ENCODE data around the gene LRP6.

Gene LRP6

GRCh38 chr12:12294215-12295005 lies 27.6 kb upstream of the LRP6 start:
- no peak overlapping the region for H3K4me3 ChIP-seq (ENCODE audit: low read length)
- no peaks in the 10 kb centered on the region for H4K20me1 ChIP-seq (ENCODE audit: control insufficient read depth, insufficient read depth, low read depth, low read length)
- H3K36me3 ChIP-seq (ENCODE audit: control insufficient read depth, low read length), result no peaks in the 10 kb centered on the region
- H3K9me3 ChIP-seq (ENCODE audit: control insufficient read depth, insufficient read depth, low read length), result no peaks in the 10 kb centered on the region
- no peaks in the 10 kb centered on the region for H3F3A ChIP-seq (ENCODE audit: control insufficient read depth, insufficient read depth)
- no peaks in the 10 kb centered on the region for H3K4me1 ChIP-seq (ENCODE audit: control insufficient read depth, low read length)
- H3K27ac ChIP-seq (ENCODE audit: low read depth, low read length), result no peak overlapping the region
- H3K4me2 ChIP-seq (ENCODE audit: low read length), result no peak overlapping the region
- TF ChIP-seq EZH2phosphoT487 (IDR thresholded peaks at IDR 0.05; ENCODE audit: borderline replicate concordance, low read length), result no peak
- TF ChIP-seq CTCF (IDR thresholded peaks at IDR 0.05; ENCODE audit: low read depth, low read length, poor library complexity, severe bottlenecking), result no peak
- no peaks in the 10 kb centered on the region for H3K27me3 ChIP-seq (ENCODE audit: control insufficient read depth, low read length)
- H3K9me2 ChIP-seq (replicated peaks; ENCODE audit: control insufficient read depth, low read length), result no peaks in the 10 kb centered on the region
- no peaks in the 10 kb centered on the region for H3K79me2 ChIP-seq (ENCODE audit: control insufficient read depth, low read length)

- H3K9me2 ChIP-seq (replicated peaks; ENCODE audit: control insufficient read depth, low read length), result no peaks in the 10 kb centered on the region
- H3F3A ChIP-seq (ENCODE audit: control insufficient read depth, insufficient read depth), result no peaks in the 10 kb centered on the region
- H3K4me3 ChIP-seq (ENCODE audit: low read length), result no peak overlapping the region
- TF ChIP-seq CTCF (IDR thresholded peaks at IDR 0.05; ENCODE audit: low read depth, low read length, poor library complexity, severe bottlenecking) (no peak), EZH2phosphoT487 (IDR thresholded peaks at IDR 0.05; ENCODE audit: borderline replicate concordance, low read length) (no peak)
- H3K36me3 ChIP-seq (ENCODE audit: control insufficient read depth, low read length), result no peaks in the 10 kb centered on the region
- no peaks in the 10 kb centered on the region for H4K20me1 ChIP-seq (ENCODE audit: control insufficient read depth, insufficient read depth, low read depth, low read length)
- no peak overlapping the region for H3K27ac ChIP-seq (ENCODE audit: low read depth, low read length)
- no peaks in the 10 kb centered on the region for H3K4me1 ChIP-seq (ENCODE audit: control insufficient read depth, low read length)
- no peak overlapping the region for H3K4me2 ChIP-seq (ENCODE audit: low read length)
- H3K9me3 ChIP-seq (ENCODE audit: control insufficient read depth, insufficient read depth, low read length), result no peaks in the 10 kb centered on the region
- H3K27me3 ChIP-seq (ENCODE audit: control insufficient read depth, low read length), result no peaks in the 10 kb centered on the region
- no peaks in the 10 kb centered on the region for H3K79me2 ChIP-seq (ENCODE audit: control insufficient read depth, low read length)
Measured at GRCh38 chr12:12290206-12290605, 23.4 kb upstream of the LRP6 start.

- Histone ChIP-seq H3F3A (ENCODE audit: control insufficient read depth, insufficient read depth) (no peaks in the 10 kb centered on the region), H3K27me3 (ENCODE audit: control insufficient read depth, low read length) (peaks cover 14% of the 10 kb centered on the region), H3K4me2 (ENCODE audit: low read length) (no peak overlapping the region), H3K9me3 (ENCODE audit: control insufficient read depth, insufficient read depth, low read length) (no peaks in the 10 kb centered on the region), H3K4me3 (ENCODE audit: low read length) (no peak overlapping the region), H3K4me1 (ENCODE audit: control insufficient read depth, low read length) (no peaks in the 10 kb centered on the region), H3K79me2 (ENCODE audit: control insufficient read depth, low read length) (no peaks in the 10 kb centered on the region), H3K27ac (ENCODE audit: low read depth, low read length) (no peak overlapping the region), H3K36me3 (ENCODE audit: control insufficient read depth, low read length) (no peaks in the 10 kb centered on the region), H4K20me1 (ENCODE audit: control insufficient read depth, insufficient read depth, low read depth, low read length) (no peaks in the 10 kb centered on the region), H3K9me2 (replicated peaks; ENCODE audit: control insufficient read depth, low read length) (no peaks in the 10 kb centered on the region)
- TF ChIP-seq EZH2phosphoT487 (IDR thresholded peaks at IDR 0.05; ENCODE audit: borderline replicate concordance, low read length) (no peak), CTCF (IDR thresholded peaks at IDR 0.05; ENCODE audit: low read depth, low read length, poor library complexity, severe bottlenecking) (no peak)
Measured at GRCh38 chr12:12286441-12286840, 19.6 kb upstream of the LRP6 start.
